HL-60 (cell line): ENCODE results near the gene TEC.
A peak's percentile ranks its signal among the peaks of the same experiment; 100 is the strongest.

ENCODE experiments used
- DNase-seq, 2 experiments: peaks; one replicate each; pipeline ENCODE4 v3.0.0-alpha.2; 2010 to 2020; ENCODE audit warnings: low read depth in 1 of 2, low spot score in 1 of 2
- H3K27ac ChIP-seq: fragments of 250-450 bp; sonication (Bioruptor Pico); replicated peaks from 2 replicates; pipeline ENCODE4 v1.5.1; 2020; ENCODE audit warnings: mild to moderate bottlenecking, moderate library complexity
- H3K27me3 ChIP-seq: fragments of 250-450 bp; sonication (Bioruptor Pico); 2 replicates; pipeline ENCODE4 v1.5.1; 2021; ENCODE audit warnings: mild to moderate bottlenecking, moderate library complexity; ENCODE audit not compliant: insufficient read depth, poor library complexity, severe bottlenecking
- H3K4me3 ChIP-seq: replicated peaks from 2 replicates; pipeline ENCODE4 v1.5.1; 2011; ENCODE audit warnings: mild to moderate bottlenecking, control low read depth, low read length; ENCODE audit not compliant: insufficient read depth
- CTCF ChIP-seq: IDR thresholded peaks from one replicate; pipeline ENCODE4 v1.5.1; 2011; ENCODE audit warnings: low read length, control low read depth, inconsistent platforms; ENCODE audit not compliant: insufficient read depth
- GABPA ChIP-seq: IDR thresholded peaks from 2 replicates; pipeline ENCODE4 v1.6.1; 2012; ENCODE audit warnings: low read depth
- POLR2AphosphoS5 ChIP-seq: IDR thresholded peaks from 2 replicates; pipeline ENCODE4 v1.6.1; 2012; ENCODE audit warnings: low read depth
- SPI1 ChIP-seq: IDR thresholded peaks from 2 replicates; pipeline ENCODE4 v1.6.1; 2012; ENCODE audit warnings: low read depth, mild to moderate bottlenecking, borderline replicate concordance
- TF ChIP-seq, protein P1 (sequence below): IDR thresholded peaks from 2 replicates; pipeline ENCODE4 v1.6.1; 2012; ENCODE audit warnings: low read depth; ENCODE audit not compliant: insufficient replicate concordance

Gene TEC

DNA sequence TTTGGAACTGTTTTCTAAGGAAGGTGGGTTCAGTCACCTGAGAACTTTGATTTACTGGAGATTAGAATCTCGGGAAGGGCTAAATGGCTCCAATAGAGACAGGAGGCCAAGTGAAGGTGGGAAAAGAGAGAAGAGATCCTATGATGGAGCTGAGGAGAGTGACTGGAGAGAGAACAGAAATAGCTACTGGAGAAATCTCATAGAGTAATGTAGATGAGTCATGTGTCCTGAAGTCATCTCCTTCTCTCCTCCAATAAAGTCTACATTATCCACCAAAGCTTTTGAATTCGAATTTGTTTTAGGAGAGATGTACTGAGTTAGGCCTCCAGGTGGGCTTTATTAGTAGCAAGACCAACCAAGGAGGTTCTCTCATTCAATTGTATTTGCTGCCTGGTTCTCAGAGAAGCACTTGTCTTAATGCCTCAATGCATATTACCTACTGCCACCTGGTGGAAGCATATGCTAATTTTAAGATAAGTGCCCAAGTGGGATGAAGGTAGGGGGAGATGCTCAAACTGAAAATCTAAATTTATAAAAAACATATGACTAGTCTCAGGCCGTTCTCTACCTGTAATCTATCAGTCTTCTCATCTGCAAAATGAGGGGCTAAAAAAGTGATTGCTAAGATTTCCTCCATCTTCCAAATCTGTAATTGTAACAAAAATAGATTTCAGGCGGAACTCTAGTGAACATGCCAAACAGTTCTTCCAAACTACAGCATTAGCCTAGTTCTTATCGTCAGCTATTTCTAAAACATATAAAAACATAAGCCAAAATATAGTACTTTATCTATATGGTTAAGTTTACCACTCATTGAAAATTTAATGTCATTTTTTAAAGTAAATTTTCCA lies 160.0 kb downstream of the TEC start:
- peak in 1 of 2 experiments; percentile 32 for DNase-seq
- TF ChIP-seq SPI1 (no peak), CTCF (peak; percentile 7)
- TF ChIP-seq, protein P1, sequence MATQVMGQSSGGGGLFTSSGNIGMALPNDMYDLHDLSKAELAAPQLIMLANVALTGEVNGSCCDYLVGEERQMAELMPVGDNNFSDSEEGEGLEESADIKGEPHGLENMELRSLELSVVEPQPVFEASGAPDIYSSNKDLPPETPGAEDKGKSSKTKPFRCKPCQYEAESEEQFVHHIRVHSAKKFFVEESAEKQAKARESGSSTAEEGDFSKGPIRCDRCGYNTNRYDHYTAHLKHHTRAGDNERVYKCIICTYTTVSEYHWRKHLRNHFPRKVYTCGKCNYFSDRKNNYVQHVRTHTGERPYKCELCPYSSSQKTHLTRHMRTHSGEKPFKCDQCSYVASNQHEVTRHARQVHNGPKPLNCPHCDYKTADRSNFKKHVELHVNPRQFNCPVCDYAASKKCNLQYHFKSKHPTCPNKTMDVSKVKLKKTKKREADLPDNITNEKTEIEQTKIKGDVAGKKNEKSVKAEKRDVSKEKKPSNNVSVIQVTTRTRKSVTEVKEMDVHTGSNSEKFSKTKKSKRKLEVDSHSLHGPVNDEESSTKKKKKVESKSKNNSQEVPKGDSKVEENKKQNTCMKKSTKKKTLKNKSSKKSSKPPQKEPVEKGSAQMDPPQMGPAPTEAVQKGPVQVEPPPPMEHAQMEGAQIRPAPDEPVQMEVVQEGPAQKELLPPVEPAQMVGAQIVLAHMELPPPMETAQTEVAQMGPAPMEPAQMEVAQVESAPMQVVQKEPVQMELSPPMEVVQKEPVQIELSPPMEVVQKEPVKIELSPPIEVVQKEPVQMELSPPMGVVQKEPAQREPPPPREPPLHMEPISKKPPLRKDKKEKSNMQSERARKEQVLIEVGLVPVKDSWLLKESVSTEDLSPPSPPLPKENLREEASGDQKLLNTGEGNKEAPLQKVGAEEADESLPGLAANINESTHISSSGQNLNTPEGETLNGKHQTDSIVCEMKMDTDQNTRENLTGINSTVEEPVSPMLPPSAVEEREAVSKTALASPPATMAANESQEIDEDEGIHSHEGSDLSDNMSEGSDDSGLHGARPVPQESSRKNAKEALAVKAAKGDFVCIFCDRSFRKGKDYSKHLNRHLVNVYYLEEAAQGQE: no peak

GRCh38 chr4:48108309-48109073 lies 161.1 kb downstream of the TEC start:
- TF ChIP-seq POLR2AphosphoS5: no peak
- H3K27me3 ChIP-seq: no peaks in the 10 kb centered on the region
- no peak overlapping the region for H3K27ac ChIP-seq
- no peak overlapping the region for H3K4me3 ChIP-seq
- no peak for DNase-seq

More for the DNA sequence above, 160.0 kb downstream of the TEC start:
- Histone ChIP-seq H3K4me3 (no peak overlapping the region), H3K27ac (no peak overlapping the region; the same call in 1 of the 2 replicates), H3K27me3 (no peaks in the 10 kb centered on the region)

DNA sequence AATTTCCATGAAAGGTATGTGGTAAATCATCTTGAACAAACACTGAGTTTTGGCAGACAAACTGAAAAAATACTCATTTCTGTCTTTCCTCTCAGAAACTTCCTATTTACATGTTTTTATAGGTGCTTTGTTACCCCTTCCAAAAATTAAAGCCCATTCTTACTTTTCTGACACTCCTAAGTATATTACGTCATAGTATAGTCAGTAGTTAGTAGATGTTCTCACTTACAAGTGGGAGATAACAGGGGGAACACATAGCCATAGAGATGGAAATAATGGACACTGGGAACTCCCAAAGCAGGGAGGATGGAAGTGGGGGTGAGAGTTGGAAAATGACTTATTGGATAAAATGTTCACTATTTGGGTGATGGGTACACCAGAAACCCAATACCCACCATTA lies 164.4 kb downstream of the TEC start:
- TF ChIP-seq POLR2AphosphoS5: no peak
- no peak for TF ChIP-seq CTCF
- TF ChIP-seq, protein P1: no peak
- TF ChIP-seq GABPA: no peak
- TF ChIP-seq SPI1: no peak
- no peaks in the 10 kb centered on the region for H3K27me3 ChIP-seq
- no peak overlapping the region for H3K4me3 ChIP-seq
- DNase-seq: no peak
- H3K27ac ChIP-seq: no peak overlapping the region

- Histone ChIP-seq H3K4me3 (no peak overlapping the region), H3K27me3 (no peaks in the 10 kb centered on the region), H3K27ac (no peak overlapping the region)
- TF ChIP-seq CTCF (no peak), GABPA (no peak), POLR2AphosphoS5 (no peak), SPI1 (no peak)
- TF ChIP-seq, protein P1: no peak
- no peak for DNase-seq
Observed at GRCh38 chr4:48103483-48104139, 166.0 kb downstream of the TEC start.
